GM12892 (cell line): ENCODE measurements around the gene PARD3.

Source experiments
- POLR2A ChIP-seq: IDR thresholded peaks from 2 replicates; pipeline ENCODE4 v1.6.1; 2011; ENCODE audit warnings: low read depth, low read length, control low read depth
- POLR2AphosphoS5 ChIP-seq: IDR thresholded peaks from 2 replicates; pipeline ENCODE4 v1.6.1; 2011; ENCODE audit warnings: low read depth, low read length, control low read depth
- TAF1 ChIP-seq: IDR thresholded peaks from 2 replicates; pipeline ENCODE4 v1.6.1; 2011; ENCODE audit warnings: low read depth, mild to moderate bottlenecking, control low read depth, low read length, borderline replicate concordance

DNA sequence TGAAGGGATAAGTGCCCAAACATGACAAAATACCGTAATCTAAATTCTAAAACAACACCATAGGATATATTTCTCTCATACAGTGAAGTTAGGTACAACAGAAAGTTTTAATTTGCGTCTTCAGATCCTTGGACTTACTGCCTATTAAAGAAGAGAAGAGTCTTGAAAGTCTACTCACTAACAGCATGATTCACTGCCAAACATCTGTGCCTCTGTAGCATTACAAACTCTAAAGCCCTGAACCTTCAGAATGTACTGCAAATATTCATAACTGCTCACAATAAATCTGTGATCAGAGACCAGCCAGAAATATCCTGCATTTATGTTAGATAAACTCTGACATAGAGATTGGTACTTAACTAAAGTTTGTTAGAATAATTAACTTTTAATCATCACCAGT lies 365.3 kb downstream of the PARD3 start:
- TF ChIP-seq TAF1 (no peak), POLR2AphosphoS5 (no peak), POLR2A (no peak)
